IPS-NIHi7 (cell line): ENCODE measurements around the gene SLC8A2.
A peak's percentile ranks its signal among the peaks of the same experiment; 100 is the strongest.

ENCODE experiments used
- DNase-seq: peaks from one replicate; pipeline ENCODE4 v3.0.0; 2012; ENCODE audit warnings: mixed read lengths; ENCODE audit errors: extremely low spot score

The SLC8A2 gene

DNA sequence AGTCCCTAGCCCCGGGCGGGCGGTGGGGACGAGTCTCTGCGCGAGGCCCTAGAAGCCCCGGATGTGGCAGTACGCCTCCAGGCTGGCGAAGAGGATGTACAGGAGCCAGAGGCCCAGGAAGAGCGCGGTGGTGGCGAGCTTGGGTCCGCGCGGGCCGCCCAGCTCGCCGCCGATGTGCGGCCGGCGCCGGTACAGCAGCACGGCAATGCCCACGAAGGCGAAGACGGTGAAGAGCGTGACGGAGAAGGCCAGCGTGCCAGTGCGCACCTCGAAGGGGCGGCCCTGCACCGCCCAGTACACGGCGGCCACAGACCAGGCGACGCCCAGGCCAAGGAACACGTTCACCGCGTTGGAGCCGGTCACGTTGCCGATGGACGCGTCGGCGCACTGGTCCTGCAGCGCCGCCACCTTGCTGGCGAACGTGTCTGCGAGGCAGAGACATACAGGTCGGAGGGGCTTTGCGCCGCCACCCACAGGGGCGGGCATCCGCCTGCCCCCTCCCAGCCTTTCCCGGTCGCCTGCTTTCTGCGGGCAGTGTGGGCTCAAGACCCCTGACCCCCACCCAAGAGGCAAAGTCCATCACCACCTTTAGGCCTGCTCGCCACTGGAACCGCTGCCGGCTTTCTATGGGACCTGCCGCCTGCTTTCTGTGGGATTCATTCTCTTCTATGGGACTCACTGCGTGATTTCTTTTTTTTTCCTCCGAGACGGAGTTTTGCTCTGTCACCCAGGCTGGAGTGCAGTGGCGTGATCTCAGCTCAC is 41.5 kb downstream of the SLC8A2 start:
- peak; percentile 37 for DNase-seq

DNA sequence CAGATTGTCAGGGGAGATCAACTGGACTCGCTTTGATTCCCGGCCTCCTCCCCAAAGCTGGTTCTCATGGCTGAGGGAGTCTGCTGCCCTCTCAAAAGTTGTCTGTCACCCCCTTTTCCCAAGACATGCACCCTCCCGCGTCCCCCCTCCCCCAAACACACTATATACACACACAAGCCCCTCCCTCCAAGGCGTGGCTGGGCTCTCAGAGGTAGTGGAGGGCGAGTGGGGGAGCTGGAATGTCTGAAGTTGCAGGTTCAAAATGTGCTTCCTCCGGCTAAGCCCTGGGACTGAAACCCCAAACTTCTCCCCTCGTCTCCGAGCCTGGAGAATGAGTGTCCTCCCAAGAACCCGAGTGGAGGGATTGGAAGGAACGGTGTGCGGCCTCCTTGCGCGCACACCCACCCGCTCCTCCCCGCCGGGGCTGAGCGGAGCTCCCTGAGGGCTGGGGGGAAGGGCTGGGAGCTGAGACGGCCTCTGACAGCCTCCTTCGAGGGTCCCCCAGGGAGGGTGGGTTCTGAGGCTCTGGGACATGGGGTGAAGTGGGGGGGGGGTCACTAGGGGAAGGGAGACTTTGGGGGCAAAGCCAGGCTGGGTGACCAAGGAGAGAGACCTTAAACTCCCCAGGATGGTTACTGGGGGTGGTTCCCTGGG is 42.4 kb downstream of the SLC8A2 start:
- no peak for DNase-seq

- peak; percentile 91 for DNase-seq
These were observed 43.4 kb downstream of the SLC8A2 start for GRCh38 chr19:47428177-47428894.

DNA sequence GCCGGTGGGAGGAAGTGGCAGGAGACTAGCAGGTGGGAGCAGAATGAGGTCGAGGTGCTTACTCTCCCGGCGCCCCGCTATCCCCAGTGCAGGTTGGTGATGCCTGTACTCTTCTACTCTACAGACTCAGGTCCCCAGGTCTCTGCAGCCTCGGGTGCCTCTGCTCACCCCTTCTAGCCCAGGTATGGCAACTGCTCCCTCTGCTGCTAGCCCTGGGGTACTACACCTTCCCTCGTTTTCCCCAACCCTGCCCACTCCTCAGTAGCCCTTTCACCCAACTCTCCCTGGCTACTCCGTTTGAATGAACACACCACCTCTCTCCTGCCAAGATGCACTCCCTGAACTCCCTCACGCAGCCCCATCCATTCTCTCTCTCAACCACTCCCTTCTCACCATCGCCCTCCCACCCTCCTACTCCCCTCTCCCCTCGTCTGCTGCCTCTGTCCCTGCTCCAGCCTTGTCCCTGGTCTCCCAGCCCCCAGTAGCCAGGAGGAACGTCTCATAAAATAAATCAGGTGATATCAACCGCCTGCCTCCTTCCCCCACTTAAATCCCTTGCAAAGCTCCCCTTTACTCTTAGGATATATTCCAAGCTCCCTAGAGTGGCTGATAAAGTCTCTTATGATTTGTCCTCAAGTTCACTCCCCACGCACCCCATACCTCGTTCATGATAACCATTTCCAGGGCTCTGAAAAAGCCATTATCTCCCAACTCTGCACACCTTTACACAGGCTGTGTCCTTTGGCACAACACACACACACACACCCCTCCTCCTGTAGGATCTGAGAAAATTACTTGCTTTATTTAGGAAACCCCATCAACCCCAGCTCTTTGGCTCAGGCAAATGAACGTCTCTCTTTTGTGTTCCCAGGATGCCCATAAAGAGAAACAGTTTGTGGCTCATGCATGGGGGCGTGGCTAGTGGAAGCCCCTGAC is 44.2 kb downstream of the SLC8A2 start:
- peak; percentile 82 for DNase-seq

GRCh38 chr19:47423203-47423882 is 48.4 kb downstream of the SLC8A2 start:
- DNase-seq = no peak

GRCh38 chr19:47422417-47423163 is 49.1 kb downstream of the SLC8A2 start:
- DNase-seq = no peak

DNA sequence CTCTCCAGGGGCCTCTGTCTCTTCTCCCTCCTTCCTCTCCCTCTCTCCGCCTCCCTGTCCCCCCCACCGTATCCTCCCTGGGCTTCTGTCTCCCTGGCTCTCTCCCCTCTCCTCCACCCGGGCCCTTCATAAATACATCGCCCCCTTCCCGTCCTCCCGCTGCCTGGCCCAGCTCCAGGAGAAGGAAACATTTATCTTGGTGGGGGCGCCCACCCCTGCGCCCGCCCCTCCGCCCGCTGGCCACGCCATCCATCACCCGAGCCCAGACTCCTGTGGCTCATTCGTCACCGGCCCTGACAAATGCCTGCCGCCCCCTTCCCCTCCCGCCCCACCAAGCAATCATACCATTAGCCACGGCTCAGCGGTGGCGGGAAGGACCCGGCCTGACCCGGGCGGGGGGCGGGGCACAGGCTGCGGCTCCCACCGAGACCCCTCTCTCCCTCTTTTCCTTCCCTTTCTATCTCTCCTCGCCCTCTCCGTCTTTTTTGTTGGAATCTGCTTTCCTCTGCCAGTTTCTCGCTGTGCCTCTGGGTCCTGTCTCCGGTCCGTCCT is 49.8 kb downstream of the SLC8A2 start:
- peak; percentile 45 for DNase-seq

DNA sequence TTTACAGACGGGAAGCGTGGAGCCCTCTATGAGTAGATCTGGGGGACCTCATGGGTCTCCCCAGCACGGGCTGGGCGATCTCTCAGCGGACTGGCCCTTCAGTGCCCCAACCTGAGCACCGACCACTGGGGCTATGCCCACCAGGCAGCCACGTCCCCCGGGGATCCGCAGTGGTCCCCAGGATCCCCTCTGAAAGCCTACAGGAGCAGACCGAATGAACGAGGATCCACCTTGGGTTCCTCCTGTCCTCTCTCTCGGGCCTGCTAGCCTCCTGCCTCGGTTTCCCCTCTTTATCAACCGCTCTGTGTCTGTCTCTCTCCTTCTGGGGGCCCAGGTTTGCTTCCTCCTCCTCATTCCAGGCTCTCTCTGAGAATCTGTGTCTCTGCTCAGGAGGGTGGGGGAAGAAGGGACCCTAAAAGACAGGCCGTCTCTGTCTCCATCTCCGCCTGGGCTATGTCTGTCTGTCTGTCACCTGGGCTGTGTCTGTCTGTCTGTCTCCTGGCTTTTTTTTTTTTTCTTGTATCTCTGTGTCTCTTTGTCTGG is 50.4 kb downstream of the SLC8A2 start:
- no peak for DNase-seq

- DNase-seq = no peak
These were observed 51.9 kb downstream of the SLC8A2 start for GRCh38 chr19:47419789-47420188.

GRCh38 chr19:47419030-47419783 is 52.5 kb downstream of the SLC8A2 start, which contains the start of gene MEIS3:
TSS of gene MEIS3 (minus strand) at chr19:47419527. CDS start at chr19:47419081, 446 bp downstream.
- DNase-seq = no peak

- peak; percentile 30 for DNase-seq
These were observed 53.0 kb downstream of the SLC8A2 start for GRCh38 chr19:47418692-47419029.

DNA sequence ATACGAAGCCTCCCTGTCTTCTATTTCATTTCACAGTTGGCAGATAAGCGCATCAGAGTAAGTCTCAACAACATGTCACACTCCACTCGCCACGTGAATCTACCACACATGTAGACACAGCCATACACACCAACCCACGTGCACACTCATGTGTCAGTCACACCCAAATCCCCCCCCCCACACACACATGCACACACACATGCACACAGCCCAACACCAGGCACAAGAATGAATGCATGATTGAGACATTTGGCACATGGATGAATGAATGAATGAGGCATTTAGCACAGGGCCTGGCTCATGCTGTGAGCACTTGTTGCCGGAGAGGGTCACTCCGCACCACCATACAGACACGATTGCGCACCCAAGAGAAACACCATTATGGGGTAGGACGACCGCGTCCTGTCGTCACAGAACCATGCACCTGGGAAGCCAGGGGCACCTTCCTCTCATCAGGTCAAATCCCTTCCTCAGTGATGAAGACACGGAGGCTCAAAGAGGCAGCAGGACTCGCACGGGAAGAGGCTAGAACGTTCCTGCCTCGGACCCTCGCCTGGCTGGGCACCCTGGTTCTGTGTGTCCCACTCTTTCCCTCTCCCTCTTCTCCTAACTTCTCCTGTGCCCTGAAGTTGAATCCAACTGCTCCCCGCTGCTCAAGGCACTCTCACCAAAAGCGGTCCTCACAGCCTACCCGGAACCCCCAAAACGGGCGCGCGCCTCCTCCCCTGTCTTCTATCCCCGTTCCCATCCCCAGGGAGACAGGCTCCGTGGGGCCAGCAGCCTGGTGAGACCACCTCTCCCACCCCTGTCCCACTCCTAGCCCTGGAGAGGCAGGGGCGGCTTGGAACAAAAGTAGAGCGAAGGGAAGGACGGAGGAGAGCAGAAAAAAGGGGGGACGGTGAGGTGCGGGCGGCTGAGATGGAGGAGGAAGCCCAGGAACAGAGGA is 53.7 kb downstream of the SLC8A2 start:
- DNase-seq = no peak

DNA sequence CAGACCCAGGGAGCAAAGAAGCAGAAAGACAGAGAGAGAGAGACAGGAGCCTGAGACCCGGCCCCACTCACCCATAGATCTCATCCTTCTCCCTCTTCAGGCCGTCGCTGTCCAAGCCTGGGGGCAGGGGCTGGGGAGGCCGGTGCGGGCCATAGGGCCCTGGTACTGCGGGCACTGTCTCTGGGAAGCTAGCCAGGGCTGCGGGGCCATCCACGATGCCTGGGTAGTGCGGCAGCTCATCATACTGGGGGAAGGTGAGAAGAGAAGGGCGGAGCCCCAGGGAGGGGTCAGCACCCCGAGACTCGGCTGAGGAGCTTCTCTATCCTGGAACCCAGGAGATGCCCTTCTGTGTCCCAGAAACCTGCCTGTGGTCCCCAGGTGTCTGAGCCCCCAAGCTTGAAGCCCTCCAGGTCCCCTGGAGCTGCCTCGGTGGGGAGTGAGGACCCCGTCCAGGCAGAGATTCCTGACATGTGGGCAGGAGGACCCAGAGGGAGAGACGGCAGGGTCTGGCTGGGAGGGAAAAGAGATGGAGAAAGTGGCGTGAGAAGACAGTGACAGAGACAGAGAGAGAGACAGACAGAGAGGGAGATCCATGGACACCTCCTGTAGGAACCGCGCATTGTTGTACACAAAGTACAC is 54.5 kb downstream of the SLC8A2 start:
- peak; percentile 40 for DNase-seq

GRCh38 chr19:47416643-47416985 is 55.1 kb downstream of the SLC8A2 start:
- no peak for DNase-seq

- no peak for DNase-seq
These were observed 55.6 kb downstream of the SLC8A2 start for GRCh38 chr19:47415953-47416642.

GRCh38 chr19:47414469-47414868 is 57.2 kb downstream of the SLC8A2 start:
- peak; percentile 56 for DNase-seq

- DNase-seq = no peak
These were observed 57.8 kb downstream of the SLC8A2 start for GRCh38 chr19:47413941-47414340.
